ENCODE results near the gene LGR4.

Gene LGR4

DNA sequence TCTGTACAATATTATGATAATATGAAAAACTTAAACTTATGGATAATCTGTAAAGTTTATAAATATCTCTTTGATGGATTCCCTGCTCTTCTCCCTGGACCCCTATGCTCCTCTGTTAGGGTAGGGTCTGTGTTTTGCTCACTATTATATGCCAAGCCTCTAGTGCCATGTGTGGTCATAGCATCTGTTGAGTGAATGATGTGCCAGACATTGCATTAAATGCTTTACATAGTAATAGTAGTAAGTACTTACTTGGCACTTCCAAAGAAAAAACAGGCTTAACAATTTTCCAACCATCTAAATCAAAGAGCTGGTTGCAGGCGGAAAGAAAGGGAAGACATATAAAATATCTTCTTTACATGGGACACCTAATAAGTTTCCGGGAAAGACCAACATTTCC lies 46.8 kb downstream of the LGR4 start:
- no peak for DNase-seq (ENCODE audit: low spot score)

DNA sequence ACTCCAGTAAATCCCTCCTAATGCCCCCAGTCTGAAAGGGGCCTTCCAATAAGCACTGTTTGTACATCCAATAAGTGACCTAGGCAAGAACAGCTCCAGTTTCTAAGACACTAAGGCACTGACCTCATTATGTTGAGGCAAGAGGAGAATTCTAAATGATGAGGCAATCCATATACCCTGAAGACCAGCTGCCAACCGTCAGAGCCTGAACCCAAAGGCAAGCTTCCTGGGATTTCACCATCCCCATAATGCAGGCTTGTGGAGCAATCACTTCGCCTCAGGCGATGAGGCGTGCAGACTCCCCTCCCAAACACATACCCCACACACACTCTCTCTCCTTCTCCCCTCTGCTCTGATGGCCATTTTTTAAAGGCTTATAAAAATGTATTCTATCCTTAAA lies 49.5 kb downstream of the LGR4 start:
- no peak for DNase-seq (ENCODE audit: low spot score)

DNA sequence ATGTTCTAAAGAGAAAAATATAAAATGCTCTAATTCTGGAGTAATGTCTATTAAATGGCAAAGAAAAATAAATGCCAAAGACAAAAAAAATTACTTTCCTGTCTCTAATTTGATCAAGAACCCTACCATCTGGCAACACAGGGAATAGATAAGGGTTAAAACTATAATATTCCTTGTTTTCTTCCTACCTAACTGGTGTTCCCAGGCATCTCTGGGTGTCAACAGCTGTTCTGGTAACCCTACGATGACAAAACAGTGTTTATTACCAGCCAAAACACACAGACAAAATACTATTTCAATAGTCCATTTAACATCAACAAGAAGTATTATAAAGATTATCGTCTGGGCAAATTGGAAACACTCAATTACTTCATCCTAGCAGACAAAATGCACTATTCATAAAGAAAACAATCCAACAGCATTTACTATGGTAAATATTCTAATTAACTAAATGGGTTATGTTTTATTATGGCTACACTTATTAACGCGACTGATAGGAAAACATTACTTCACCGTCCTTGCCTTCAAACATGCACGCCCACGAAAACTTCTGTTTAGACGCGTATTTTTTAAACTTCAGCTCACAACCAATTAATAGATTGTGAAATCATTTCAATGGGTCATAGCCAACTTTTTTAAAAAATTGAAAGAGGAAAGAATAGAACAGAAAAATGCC lies 50.6 kb downstream of the LGR4 start:
- no peak for DNase-seq (ENCODE audit: low spot score)

DNA sequence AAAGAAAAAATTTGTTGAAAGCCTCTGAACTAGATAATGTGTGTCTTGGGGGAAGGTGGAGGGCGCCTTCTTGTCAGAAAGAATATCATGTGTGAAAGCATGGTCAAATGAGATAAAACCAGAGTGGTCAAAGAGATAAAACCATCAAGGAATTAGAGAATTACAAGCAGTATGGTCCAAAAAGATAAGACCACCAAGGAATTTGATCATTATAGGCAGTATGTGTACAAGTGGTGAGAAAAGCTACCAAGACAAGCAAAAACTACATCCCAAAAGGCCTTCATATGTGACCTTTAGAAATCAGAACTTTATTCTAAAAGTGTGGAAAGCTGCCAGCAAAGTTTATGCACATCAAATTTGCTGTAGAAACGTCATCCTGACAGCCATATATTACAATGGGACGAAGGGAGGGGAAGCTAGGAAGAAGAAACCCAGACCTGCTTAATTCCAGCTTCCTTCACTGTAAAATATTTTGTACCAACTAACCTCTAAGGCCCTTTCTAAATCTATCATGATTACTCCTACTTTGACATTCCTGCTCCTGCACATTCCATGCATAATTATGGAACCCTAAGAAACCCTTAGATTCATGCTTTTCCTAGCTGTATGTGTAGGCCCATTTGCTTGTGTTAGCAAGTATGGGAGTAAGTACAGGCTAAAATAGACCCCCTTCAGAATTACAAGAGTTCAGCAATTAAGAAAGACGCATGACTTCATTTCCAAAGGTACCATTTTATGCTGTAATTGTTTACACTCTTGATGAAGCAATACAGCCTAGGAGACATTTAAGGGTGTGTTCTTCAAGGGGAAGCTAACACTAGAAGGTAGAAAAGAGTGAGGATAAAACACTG lies 51.6 kb downstream of the LGR4 start:
- no peak for DNase-seq (ENCODE audit: low spot score)

DNA sequence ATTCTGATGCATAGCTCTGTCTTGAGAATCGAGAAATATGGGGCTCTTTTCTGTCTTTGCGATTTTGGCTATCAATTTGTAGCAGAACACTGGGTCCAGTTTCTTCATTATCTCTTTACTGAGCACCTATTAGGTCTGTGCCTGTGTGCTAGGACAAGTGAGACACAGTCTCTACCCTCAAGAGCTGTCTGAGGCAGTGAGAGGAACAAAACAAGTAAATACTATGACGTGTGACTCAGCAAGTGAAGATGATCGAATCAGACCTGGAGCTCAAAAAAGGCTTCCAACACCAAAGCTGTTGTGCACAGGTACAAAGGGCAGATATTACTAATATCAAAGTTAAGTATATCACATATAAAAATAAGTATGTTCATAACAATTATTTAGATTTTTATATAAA lies 52.4 kb downstream of the LGR4 start:
- DNase-seq (ENCODE audit: low spot score), result no peak

DNA sequence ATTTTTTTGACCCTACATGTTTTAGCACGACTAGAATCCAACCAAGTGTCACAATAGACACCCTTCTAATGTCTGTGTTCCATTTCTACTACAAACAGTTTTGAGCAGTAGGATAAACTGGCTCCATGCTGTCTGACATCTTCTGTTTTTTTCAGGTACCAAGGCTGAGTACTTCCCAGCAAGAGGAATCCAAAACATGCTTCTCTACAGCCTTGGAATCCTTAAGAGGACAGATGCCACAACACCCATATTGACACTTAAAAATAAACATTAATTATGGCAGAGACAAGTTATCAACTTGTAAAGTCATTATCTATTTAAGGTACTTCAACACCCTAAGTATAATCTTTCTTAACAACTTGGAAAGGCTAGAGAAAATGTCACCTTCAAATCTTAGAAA lies 54.2 kb downstream of the LGR4 start:
- no peak for DNase-seq (ENCODE audit: low spot score)

DNA sequence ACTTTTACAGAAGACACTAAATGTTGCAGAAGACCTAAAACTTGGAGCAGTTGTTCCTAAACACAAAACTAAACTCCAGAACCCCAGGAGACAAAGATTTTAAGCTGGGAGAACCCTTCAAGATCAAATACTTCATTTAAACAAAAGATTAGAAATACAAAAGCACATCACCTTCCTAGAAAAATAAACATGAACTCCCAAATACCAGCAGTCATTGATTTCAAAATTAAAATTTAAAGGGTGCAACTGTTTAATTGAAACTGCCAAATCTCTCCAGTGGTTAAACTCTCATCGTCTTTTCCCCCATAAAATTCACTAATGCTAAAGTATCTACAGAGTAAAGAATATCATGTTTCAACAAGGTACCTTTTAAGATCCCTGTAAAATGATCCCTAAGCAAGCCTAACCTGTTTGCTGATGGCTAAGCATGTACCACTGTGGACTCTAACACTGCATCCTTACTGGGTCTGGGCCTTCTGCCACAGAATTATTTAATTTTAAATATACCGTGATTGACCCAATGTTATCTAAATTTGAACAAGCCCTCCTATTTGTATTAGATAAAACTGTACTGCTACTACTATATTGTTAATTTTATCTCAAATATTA lies 55.9 kb downstream of the LGR4 start:
- DNase-seq (ENCODE audit: low spot score), result no peak

DNA sequence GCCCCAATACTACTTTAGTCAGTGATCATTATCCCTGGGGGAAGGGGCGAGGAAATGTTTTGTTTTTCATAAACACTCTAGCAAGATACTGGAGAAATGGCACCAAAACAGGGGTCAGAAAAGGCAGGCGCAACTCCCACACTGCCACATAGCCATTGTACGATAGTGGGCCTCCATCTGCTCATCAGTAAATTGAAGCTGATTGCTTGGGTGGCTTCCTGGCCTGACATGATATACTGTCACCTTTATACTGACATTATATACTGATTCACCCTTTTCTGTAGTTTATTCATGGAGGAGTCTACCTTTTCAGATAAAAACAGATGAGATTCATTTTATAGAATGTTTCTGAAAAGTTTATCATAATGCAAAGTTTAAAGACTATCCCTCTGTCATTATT lies 57.9 kb downstream of the LGR4 start:
- DNase-seq (ENCODE audit: low spot score), result no peak

DNA sequence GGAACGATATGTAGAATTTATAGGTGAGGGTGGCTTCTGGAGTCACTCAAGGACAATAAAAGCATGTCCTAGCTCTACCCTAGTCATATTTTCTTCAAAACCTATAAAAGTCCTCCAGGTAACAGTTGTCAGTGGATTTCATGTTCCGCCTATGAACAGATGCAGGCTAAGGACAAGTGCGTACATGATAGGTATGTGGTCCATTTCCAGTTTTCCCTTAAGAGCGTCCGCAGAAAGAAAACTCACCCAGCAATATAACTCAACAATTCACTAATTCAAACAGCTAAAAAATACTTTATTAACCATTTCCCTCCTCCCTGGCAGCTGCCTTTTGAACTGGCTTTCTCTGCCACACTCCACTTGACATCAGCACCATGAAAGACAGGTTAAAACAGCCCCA lies 59.4 kb downstream of the LGR4 start:
- no peak for DNase-seq (ENCODE audit: low spot score)

DNA sequence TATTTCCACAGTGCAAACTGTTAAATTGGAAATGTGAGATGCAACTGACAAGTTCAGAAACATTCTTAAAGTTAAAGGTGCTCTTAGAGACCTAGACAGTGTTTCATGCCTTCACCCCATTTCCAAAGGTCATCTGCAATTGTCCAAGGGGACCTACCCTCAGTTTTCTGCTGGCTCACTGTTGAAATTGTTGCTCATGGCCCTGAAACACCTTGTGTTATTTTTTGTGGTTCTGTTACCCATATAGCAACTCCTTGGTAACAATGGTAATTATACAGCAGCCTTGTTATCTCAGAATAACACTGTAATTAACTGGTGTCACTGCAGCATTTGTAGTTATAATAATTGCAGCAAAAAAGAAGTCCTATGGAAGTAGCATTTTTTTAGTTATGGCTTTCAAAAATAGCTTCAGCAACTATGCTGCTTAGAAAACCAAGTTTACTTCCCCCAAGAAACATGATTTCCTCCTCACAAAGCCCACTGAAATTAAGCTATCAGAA lies 60.3 kb downstream of the LGR4 start:
- DNase-seq (ENCODE audit: low spot score), result no peak

DNA sequence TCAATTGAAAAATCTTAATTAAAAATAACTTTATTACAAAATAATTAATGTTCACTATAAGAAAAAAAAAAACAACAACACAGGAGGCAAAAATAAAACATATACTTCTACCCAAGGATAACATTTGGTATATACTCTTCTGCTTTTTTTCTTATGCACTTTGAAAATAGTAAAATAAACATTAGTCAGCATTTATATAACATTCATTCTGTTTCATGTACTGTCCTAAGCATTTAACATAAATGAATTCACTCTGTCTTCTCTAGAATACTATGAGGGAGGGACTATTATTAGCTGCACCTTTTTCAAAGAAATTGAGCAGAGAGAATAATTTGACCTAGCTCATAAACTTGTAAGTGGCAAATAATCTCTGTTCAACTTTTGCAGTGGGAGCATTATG lies 61.3 kb downstream of the LGR4 start:
- no peak for DNase-seq (ENCODE audit: low spot score)

DNA sequence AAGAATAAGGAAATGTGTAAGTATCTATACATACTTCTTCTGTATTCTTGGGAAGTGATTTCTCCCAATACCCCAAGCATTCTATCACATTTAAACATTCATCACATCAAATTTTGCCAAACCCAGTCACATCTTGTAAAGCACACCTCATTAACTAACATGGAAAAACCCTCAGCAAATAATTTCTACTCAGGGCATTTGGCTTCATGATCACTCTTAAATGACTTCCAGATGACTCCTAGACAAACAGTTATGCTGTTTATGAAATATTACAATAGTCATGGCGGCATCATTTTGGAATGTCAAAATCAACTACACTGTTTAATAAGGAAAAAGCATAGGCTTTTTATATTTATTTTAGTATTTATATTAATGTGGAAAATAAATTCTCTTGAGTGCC lies 62.3 kb downstream of the LGR4 start:
- DNase-seq (ENCODE audit: low spot score), result no peak

DNA sequence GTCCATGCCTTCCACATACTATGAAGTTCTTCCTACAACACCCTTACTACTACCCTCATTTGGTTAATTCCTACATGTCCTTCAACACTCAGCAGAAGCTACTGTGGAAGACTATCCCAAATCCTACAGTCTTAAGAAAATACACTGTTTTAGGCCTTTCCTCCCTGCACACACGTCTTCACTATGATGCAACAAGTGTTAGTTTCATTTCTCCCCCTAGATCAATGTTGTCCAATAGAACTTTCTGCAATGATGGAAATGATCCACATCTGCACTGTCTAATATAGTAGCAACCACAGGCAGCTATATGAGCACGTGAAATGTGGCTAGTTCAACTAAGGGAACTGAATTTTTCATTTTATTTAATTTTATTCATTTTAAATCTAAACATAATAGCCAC lies 62.8 kb downstream of the LGR4 start:
- DNase-seq (ENCODE audit: low spot score), result no peak

DNA sequence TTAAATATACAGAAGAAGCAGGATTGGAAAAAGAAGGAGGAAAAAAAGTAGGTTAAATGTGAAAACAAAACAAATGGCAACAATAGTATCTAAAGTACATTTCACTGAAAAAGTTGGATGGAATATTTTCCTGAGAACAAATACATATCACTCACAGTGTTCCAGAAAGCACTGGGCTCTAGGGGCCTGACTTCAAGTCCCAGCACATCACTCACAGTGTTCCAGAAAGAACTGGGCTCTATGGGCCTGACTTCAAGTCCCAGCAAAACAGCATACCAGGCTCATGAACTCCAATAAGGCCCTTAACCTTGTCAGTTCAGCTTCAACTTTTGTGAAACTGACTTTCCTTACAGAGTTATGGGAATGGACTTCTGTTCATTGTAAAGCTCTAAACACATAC lies 63.5 kb downstream of the LGR4 start:
- no peak for DNase-seq (ENCODE audit: low spot score)

DNA sequence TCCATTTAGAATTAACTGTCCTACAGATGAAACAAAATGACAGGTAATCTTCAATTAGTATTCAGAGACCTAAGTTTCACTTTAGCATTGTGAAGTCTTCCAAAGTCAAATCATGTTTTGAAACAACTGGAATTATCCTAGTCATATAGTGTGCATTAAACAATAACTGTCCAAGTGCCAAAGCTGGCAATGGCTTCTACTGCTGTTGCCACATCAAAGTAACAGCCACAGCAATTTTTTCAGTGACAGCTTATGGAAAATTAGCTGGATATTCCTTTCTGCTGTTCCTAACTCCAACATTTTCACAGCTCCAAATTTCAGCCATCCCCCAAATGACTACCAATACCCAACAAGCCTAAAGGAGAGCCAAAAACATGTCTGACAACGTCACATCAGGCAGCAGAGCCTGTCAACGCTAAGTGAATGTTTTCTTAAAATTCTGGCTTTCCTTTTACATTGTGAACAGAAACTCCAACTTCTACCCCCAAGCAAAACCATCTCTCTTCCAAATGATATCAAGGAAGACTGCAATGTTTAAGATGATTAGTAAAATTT lies 64.3 kb downstream of the LGR4 start:
- DNase-seq (ENCODE audit: low spot score), result no peak

DNA sequence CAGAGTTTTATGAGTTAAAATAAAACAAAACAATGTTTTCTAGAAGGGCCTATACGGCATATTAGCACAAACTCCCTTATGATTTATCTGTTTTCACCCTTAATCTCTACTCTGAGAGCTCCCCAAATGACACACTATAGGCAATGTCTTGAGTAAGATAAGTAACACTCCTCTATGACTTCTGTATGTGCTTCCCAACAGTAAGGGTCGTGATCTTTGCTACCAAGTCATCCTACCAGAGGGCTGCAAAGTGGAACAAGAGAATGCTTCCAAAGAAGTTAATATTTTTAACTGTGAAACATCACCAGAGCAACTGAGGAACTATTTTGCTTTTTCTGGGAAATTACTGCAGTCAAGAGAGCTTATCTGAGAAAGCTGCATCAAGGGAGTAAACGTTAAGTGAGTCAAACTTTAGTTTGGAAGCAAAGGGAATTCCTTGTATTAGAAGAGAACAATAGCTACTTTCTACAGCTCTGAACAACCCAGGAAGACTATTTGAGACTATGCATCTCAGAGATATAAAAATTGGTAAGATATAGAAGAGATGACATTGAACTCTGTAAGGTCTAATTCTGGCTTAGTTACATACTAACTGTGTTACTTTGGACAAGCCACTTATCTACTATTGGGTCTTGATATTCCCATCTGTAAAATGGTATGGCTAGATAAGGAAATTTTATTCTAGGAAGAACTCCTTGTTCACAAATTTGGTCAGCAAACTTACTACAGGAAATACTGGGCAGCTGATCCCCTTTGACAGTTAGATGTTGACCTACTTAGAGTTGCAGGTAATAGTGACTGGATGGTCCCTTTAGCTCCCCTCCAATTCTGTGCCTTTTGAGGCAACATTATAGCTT lies 65.9 kb downstream of the LGR4 start:
- DNase-seq (ENCODE audit: low spot score), result no peak

DNA sequence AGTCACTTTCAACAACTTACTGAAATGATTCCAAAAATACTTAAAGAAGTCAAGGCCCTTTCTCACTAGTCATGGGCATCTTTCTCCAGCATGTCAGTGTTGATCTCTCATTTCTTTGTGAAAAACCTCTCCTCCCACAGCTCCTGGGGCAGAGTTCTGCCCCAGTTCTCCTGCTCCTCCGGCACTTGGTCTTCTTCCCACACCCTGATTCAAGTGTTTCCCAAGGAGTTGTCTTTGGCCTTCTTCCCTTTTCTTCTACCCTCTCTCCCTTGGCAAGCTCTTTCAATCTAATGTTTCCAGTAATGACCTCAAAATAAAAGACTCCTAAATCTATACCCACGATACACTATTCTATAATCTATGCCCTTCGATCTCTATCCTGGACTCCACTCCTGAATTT lies 67.5 kb downstream of the LGR4 start:
- no peak for DNase-seq (ENCODE audit: low spot score)

DNA sequence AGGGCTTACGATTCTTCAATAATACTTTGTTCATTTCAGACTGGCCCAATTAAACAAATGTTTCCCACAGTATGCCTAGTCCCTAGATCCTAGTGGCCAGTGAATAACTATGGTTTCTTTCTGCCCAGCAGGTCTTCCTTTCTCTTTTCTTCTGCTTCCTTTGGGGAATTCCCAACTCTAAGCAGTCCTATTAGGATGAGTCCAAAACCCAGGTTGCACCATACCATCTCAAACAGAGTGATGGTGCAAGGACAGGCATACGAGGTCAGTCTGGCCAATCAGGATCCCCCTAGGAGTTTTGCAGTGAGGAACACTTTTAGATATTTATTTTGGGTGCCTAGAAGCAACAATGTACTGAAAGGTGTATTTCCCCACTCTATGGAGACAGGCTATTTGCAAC lies 68.2 kb downstream of the LGR4 start:
- no peak for DNase-seq (ENCODE audit: low spot score)

DNA sequence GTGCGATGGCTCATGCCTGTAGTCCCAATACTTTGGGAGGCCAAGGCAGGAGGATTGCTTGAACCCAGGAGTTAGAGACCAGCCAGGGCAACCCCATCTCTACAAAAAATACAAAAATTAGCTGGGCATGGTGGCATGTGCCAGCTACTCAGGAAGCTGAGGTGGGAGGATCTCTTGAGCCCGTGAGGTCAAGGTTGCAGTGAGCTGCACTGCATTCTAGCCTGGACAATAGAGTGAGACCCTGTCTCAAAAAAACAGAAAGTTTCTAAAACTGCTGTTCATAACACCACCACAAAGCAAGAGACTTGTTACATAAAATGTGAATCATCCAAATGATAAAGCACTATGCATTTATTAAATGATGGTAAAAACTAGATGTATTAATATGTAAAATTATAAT lies 69.4 kb downstream of the LGR4 start:
- DNase-seq (ENCODE audit: low spot score), result no peak

DNA sequence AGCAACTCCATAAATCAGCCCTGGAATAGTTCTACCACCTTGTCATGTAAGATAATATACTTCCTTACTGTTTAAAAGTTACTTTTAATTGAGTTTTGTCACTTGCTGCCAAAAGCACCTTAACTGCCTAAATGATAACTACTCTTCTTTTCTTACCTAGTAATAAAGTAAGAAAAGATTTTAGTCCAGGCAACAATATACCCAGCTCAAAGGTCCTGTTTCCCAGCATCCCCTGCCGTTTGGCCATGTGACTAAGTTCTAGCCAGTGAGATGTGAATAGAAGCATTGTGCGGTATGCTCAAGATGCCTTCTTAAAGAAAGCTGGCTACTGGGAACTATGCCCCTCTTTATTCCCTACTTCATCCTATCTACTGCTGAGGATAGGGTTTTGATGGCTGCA lies 70.1 kb downstream of the LGR4 start:
- no peak for DNase-seq (ENCODE audit: low spot score)

DNA sequence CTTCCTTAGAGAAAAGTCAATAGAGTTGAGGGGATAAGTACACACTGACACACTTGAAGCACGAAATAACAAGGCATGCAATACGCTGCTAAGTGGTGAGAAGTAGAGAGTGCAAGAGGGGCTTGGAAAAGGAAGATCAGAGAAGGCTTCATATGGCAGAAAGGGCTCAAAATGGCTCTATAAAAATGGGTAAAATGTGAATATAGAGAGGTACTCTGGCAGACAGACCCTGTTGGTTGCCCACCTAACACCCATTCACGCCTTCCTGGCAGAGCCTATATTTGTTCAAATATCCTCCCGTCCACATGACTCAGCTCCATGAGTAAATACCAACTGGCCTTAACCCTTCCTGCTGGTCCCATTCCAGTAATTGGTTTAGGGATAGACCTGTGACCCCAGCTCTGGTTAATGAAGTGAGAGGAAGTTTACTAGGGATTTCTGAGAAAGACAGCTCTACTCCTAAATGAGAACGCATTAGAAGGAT lies 70.7 kb downstream of the LGR4 start:
- DNase-seq (ENCODE audit: low spot score), result no peak
